Neural cell (in vitro differentiated cells): ENCODE results near the gene PAIP2. TPM values are rescaled to one million over a fixed set of nuclear protein-coding genes. Genes with fewer than 3 reads are reported as not detected.

Experiments used
- H2AFZ ChIP-seq: fragments of 200-600, 300-800 bp; sonication (generic), shearing (Covaris generic); 2 replicates; pipeline ENCODE4 v1.6.0; 2014; ENCODE audit warnings: low read depth, mild to moderate bottlenecking, antibody characterized with exemption, low read length, moderate library complexity
- H3F3A ChIP-seq: fragments of 200-600 bp; shearing (Covaris generic); 2 replicates; pipeline ENCODE4 v1.6.1; 2016; ENCODE audit warnings: mild to moderate bottlenecking, moderate library complexity, mixed read lengths, antibody characterized with exemption, low read length; ENCODE audit not compliant: insufficient read depth, poor library complexity, severe bottlenecking
- H3K27ac ChIP-seq: fragments of 200-600, 300-800 bp; sonication (generic), shearing (Covaris generic); 2 replicates; pipeline ENCODE4 v1.5.1; 2014; ENCODE audit warnings: mild to moderate bottlenecking, low read length, moderate library complexity
- H3K27me3 ChIP-seq: fragments of 300-800, 200-600 bp; sonication (generic), shearing (Covaris generic); 2 replicates; pipeline ENCODE4 v1.6.0; 2014; ENCODE audit warnings: mild to moderate bottlenecking, low read depth, low read length, moderate library complexity; ENCODE audit not compliant: insufficient read depth
- H3K36me3 ChIP-seq: fragments of 300-800, 200-600 bp; sonication (generic), shearing (Covaris generic); 2 replicates; pipeline ENCODE4 v1.5.1; 2014; ENCODE audit warnings: mild to moderate bottlenecking, antibody characterized with exemption, low read length, moderate library complexity; ENCODE audit not compliant: insufficient read depth
- H3K4me2 ChIP-seq: fragments of 300-800, 200-600 bp; sonication (generic), shearing (Covaris generic); 2 replicates; pipeline ENCODE4 v1.6.0; 2014; ENCODE audit warnings: mild to moderate bottlenecking, low read length
- H3K4me3 ChIP-seq: fragments of 300-800, 200-600 bp; sonication (generic), shearing (Covaris generic); 2 replicates; pipeline ENCODE4 v1.5.1; 2014; ENCODE audit warnings: mild to moderate bottlenecking, low read length, moderate library complexity
- H3K79me2 ChIP-seq: fragments of 200-600 bp; shearing (Covaris generic); replicated peaks from 2 replicates; pipeline ENCODE4 v1.6.0; 2014; ENCODE audit warnings: mild to moderate bottlenecking, low read length, moderate library complexity; ENCODE audit not compliant: insufficient read depth
- H3K9ac ChIP-seq: fragments of 300-800, 200-600 bp; sonication (generic), shearing (Covaris generic); 2 replicates; pipeline ENCODE4 v1.6.1; 2016; ENCODE audit warnings: mild to moderate bottlenecking, low read length, mixed read lengths
- H3K9me2 ChIP-seq: fragments of 200-600 bp; shearing (Covaris generic); 2 replicates; pipeline ENCODE4 v1.6.1; 2016; ENCODE audit warnings: mild to moderate bottlenecking, low read length, mixed read lengths; ENCODE audit not compliant: insufficient read depth
- H3K9me3 ChIP-seq: fragments of 200-600, 300-800 bp; sonication (generic), shearing (Covaris generic); 2 replicates; pipeline ENCODE4 v1.6.1; 2016; ENCODE audit warnings: mild to moderate bottlenecking, mixed run types, low read length, moderate library complexity, mixed read lengths
- H4K20me1 ChIP-seq: fragments of 200-600 bp; shearing (Covaris generic); 2 replicates; pipeline ENCODE4 v1.6.1; 2016; ENCODE audit warnings: mild to moderate bottlenecking, mixed run types; ENCODE audit not compliant: insufficient read depth
- EP300 ChIP-seq: fragments of 450-650 bp; conservative IDR thresholded peaks from 2 replicates; pipeline ENCODE4 v1.6.1; 2014; ENCODE audit warnings: antibody characterized with exemption, mild to moderate bottlenecking, moderate library complexity; ENCODE audit not compliant: poor library complexity, severe bottlenecking
- EZH2 ChIP-seq: fragments of 200-600, 300-800 bp; shearing (Covaris generic), sonication (generic); IDR thresholded peaks from 2 replicates; pipeline ENCODE4 v1.6.1; 2014; ENCODE audit warnings: antibody characterized with exemption, low read length, borderline replicate concordance, mild to moderate bottlenecking; ENCODE audit not compliant: insufficient read depth, poor library complexity, severe bottlenecking
- MXI1 ChIP-seq: fragments of 450-650 bp; conservative IDR thresholded peaks from 2 replicates; pipeline ENCODE4 v1.6.1; 2014; ENCODE audit warnings: antibody characterized with exemption, mild to moderate bottlenecking; ENCODE audit not compliant: poor library complexity, severe bottlenecking
- POLR2AphosphoS5 ChIP-seq: IDR thresholded peaks from 2 replicates; pipeline ENCODE4 v1.6.1; 2012
- RAD21 ChIP-seq: fragments of 450-650 bp; conservative IDR thresholded peaks from 2 replicates; pipeline ENCODE4 v1.6.1; 2014; ENCODE audit warnings: antibody characterized with exemption, mild to moderate bottlenecking, moderate library complexity
- SMC3 ChIP-seq: fragments of 450-650 bp; conservative IDR thresholded peaks from 2 replicates; pipeline ENCODE4 v1.6.1; 2014; ENCODE audit warnings: antibody characterized with exemption, mild to moderate bottlenecking, moderate library complexity; ENCODE audit not compliant: poor library complexity
- TAF1 ChIP-seq: IDR thresholded peaks from 2 replicates; pipeline ENCODE4 v1.6.1; 2012; ENCODE audit warnings: low read depth
- polyA plus RNA-seq: library from polyadenylated mRNA; depleted of rRNA; stranded (reverse); fragments of >200 nt; gene quantifications from 2 replicates; pipeline ENCODE4 v1.2.3, GENCODE V29; 2014
- TF ChIP-seq, protein P1 (sequence below): IDR thresholded peaks from 2 replicates; pipeline ENCODE4 v1.6.1; 2012; ENCODE audit warnings: borderline replicate concordance
- TF ChIP-seq, protein P2 (sequence below): fragments of 450-650 bp; IDR thresholded peaks from 2 replicates; pipeline ENCODE4 v1.5.1; 2014; ENCODE audit warnings: antibody characterized with exemption, mild to moderate bottlenecking, moderate library complexity; ENCODE audit not compliant: poor library complexity, severe bottlenecking

PAIP2 gene
- polyA plus RNA-seq, 1 donor from 2014 or later: 201 TPM

DNA sequence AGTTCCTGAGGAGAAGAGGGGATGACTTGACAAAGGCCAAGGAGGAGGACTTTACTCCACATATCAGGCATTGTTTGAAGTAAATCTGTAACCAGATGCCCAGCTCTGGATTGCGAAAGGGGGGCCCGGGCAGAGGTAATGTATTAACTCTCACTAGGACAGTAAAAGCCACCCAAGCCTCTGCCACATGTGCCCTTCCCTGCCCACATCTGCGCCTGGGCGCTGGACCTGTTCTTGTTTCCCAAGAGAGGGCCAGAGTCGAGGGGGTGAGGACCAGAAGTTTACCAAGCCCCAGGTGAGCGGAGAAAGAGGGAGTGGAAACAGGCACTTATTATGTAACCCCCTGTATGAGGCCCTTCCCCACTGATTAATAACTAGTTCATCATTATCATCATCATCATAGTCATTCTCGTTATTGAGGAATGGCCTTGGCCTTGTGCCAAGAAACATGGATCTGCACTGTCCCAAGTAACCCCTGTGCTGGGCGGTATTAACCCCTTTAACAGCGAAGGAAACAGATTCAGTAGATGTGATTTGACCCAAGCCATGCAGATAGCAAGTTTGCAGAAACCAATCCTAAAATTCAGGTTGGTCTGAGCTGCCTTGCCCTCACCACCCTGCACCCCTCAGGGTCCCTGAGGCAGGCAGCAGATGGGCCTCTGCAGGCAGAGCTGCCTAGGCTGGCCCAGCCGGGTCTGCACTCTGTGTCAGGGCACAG, 41.8 kb downstream of the PAIP2 start, which contains the start of gene SLC23A1:
SLC23A1 (minus strand) TSS at position 23 of the 718 bp plus-strand sequence. CDS start 44 bp downstream, outside the sequence.
- H3K36me3 ChIP-seq: no peaks in the 10 kb centered on the region

DNA sequence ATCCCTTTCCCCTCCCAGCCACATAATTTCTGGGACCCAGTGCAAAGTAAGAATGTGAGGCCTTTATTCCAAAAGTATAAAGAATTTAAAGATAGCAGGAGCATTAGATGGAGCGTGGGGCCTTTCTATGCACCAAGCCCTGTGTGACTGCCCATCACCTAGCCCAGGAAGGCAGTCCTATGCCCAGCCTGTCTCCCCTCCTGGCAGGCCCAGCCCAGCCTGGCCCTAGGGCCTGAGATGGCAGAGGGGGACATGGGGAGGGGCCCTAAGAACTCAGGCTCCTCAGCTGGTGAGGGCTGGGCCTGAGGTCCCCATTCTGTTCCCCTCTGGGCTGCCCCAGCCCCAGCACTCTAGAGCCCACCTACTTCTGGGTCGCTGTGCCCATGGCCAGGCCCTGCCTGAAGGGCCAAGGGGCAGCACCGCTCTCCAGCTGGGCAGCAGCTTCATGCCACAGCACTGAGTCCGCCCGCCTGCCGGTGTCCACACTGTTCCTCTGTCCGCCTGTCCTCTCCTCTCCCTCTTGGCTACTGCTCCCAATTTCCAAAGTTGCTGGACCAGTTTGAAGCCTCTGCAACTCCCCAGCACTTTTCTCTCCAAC, 42.4 kb downstream of the PAIP2 start:
- H3K27me3 ChIP-seq: no peaks in the 10 kb centered on the region
- no peak overlapping the region for H3K4me2 ChIP-seq
- H2AFZ ChIP-seq: no peak overlapping the region
- no peaks in the 10 kb centered on the region for H4K20me1 ChIP-seq
- no peak overlapping the region for H3K27ac ChIP-seq
- no peaks in the 10 kb centered on the region for H3F3A ChIP-seq
- no peak overlapping the region for H3K9ac ChIP-seq
- H3K36me3 ChIP-seq: no peaks in the 10 kb centered on the region
- no peak overlapping the region for H3K4me3 ChIP-seq
- no peaks in the 10 kb centered on the region for H3K79me2 ChIP-seq
- H3K9me2 ChIP-seq: no peaks in the 10 kb centered on the region
- no peaks in the 10 kb centered on the region for H3K9me3 ChIP-seq
- no peak for TF ChIP-seq POLR2AphosphoS5
- TF ChIP-seq RAD21: no peak
- TF ChIP-seq TAF1: no peak
- no peak for TF ChIP-seq MXI1
- TF ChIP-seq SMC3: no peak
- TF ChIP-seq, protein P1, sequence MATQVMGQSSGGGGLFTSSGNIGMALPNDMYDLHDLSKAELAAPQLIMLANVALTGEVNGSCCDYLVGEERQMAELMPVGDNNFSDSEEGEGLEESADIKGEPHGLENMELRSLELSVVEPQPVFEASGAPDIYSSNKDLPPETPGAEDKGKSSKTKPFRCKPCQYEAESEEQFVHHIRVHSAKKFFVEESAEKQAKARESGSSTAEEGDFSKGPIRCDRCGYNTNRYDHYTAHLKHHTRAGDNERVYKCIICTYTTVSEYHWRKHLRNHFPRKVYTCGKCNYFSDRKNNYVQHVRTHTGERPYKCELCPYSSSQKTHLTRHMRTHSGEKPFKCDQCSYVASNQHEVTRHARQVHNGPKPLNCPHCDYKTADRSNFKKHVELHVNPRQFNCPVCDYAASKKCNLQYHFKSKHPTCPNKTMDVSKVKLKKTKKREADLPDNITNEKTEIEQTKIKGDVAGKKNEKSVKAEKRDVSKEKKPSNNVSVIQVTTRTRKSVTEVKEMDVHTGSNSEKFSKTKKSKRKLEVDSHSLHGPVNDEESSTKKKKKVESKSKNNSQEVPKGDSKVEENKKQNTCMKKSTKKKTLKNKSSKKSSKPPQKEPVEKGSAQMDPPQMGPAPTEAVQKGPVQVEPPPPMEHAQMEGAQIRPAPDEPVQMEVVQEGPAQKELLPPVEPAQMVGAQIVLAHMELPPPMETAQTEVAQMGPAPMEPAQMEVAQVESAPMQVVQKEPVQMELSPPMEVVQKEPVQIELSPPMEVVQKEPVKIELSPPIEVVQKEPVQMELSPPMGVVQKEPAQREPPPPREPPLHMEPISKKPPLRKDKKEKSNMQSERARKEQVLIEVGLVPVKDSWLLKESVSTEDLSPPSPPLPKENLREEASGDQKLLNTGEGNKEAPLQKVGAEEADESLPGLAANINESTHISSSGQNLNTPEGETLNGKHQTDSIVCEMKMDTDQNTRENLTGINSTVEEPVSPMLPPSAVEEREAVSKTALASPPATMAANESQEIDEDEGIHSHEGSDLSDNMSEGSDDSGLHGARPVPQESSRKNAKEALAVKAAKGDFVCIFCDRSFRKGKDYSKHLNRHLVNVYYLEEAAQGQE: no peak
- TF ChIP-seq, protein P2, sequence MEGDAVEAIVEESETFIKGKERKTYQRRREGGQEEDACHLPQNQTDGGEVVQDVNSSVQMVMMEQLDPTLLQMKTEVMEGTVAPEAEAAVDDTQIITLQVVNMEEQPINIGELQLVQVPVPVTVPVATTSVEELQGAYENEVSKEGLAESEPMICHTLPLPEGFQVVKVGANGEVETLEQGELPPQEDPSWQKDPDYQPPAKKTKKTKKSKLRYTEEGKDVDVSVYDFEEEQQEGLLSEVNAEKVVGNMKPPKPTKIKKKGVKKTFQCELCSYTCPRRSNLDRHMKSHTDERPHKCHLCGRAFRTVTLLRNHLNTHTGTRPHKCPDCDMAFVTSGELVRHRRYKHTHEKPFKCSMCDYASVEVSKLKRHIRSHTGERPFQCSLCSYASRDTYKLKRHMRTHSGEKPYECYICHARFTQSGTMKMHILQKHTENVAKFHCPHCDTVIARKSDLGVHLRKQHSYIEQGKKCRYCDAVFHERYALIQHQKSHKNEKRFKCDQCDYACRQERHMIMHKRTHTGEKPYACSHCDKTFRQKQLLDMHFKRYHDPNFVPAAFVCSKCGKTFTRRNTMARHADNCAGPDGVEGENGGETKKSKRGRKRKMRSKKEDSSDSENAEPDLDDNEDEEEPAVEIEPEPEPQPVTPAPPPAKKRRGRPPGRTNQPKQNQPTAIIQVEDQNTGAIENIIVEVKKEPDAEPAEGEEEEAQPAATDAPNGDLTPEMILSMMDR: no peak
- no peak for TF ChIP-seq EP300

More for the DNA sequence above, 41.8 kb downstream of the PAIP2 start, which contains the start of gene SLC23A1:
- Histone ChIP-seq H3K9ac (no peak within 1 kb of the TSS), H3K4me2 (no peak within 1 kb of the TSS), H4K20me1 (no peaks in the 10 kb centered on the region), H3K79me2 (no peaks in the 10 kb centered on the region), H3K9me2 (no peaks in the 10 kb centered on the region), H3K27me3 (no peaks in the 10 kb centered on the region), H3K4me3 (no peak within 1 kb of the TSS), H2AFZ (no peak within 1 kb of the TSS), H3K27ac (no peak within 1 kb of the TSS), H3K9me3 (no peaks in the 10 kb centered on the region), H3F3A (no peaks in the 10 kb centered on the region)
- no peak for TF ChIP-seq EZH2
- TF ChIP-seq EP300: no peak
- TF ChIP-seq MXI1: no peak
- no peak for TF ChIP-seq RAD21
- TF ChIP-seq, protein P2: no peak
- no peak for TF ChIP-seq TAF1
- no peak for TF ChIP-seq POLR2AphosphoS5
- TF ChIP-seq, protein P1: no peak
- TF ChIP-seq SMC3: no peak
